ENCODE data around the gene EPN2. TPM values are rescaled to one million over a fixed set of nuclear protein-coding genes. Genes with fewer than 3 reads are reported as not detected.
A peak's percentile ranks its signal among the peaks of the same experiment; 100 is the strongest.

Gene EPN2
- total RNA-seq, 4 donors from 2014 or later, result 30.7 to 156 (median 45.1) TPM

DNA sequence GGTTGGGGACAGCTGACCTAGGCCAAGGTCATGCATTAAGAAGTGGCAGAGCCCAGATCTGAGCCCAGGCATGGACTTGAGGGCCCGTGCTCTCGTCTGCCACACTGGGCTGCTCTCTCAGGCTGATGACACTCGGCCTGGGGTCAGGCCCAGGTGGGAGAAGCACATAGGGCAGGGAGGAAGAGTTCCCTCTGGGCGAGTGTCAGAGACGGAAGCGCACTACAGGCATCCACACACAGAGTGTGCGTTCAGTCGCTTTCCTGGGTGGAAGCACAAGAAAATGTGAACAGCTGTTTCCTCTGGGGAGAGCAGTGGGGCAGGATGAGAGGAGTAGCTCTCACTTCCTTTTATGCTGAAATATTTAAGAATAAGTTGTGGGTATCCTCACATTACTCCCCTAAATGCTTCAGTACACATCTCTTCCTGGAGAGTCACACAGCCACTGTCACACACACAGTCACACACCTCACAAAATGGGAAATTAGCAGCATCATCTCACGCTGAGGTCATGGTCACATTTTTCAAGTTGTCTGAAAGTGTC, 65.7 kb downstream of the EPN2 start:
- TF ChIP-seq POLR2A (IDR thresholded peaks at IDR 0.05), result no peak
- Histone ChIP-seq H3K36me3 (peaks cover 0 to 15% of the 10 kb centered on the region in 2 donors), H3K9me3 (no peaks in the 10 kb centered on the region), H3K4me3 (no peak overlapping the region), H3K27me3 (no peaks in the 10 kb centered on the region), H3K4me1 (peaks cover 0 to 88% (median 5%) of the 10 kb centered on the region in 3 donors), H3K27ac (peak overlapping the region in 2 of 4 donors; percentile 33 to 46)
- peak; percentile 50 for ATAC-seq
- 30 to 74% methylated on average over 5 to 8 of the region's 9 CpGs for WGBS, 2 donors (ENCODE audit: low coverage in 1 of 2)

GRCh38 chr17:19303367-19303776, 66.2 kb downstream of the EPN2 start:
- Histone ChIP-seq H3K4me1 (peaks cover 0 to 83% (median 5%) of the 10 kb centered on the region in 3 donors), H3K27me3 (no peaks in the 10 kb centered on the region), H3K27ac (peak overlapping the region in 2 of 4 donors; percentile 33 to 46), H3K36me3 (peaks cover 0 to 15% of the 10 kb centered on the region in 2 donors), H3K4me3 (no peak overlapping the region), H3K9me3 (no peaks in the 10 kb centered on the region)
- no peak for ATAC-seq
- 50 to 81% methylated on average over 4 to 5 of the region's 9 CpGs for WGBS, 2 donors (ENCODE audit: low coverage in 1 of 2)
- TF ChIP-seq POLR2AphosphoS5 (IDR thresholded peaks at IDR 0.05), result no peak
- TF ChIP-seq POLR2A (IDR thresholded peaks at IDR 0.05), result no peak
- TF ChIP-seq CTCF (IDR thresholded peaks at IDR 0.05), result no peak
- no peak for TF ChIP-seq EP300 (IDR thresholded peaks at IDR 0.05)

DNA sequence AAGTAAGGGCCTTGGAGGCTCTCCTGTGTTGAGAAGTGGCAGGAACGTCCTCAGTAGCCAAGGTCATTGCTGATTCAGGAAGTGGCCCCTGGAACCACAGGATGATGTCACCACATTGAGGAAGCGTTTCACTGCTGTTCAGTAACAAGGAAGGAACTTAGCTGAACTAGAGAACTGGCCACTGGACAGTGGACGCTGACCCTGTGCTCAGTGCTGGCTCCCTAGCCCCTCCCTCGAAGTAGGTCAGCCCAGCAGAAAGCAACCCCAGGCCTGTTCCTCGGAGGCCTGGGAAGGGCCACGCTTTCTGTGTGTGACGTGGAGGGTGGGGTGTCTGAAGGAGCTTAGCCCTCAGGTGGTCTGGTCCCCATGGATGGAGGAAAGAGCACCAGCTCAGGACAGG, 67.0 kb downstream of the EPN2 start:
- peak; percentile 71 for ATAC-seq
- Histone ChIP-seq H3K36me3 (peaks cover 0 to 16% of the 10 kb centered on the region in 2 donors), H3K4me1 (peaks cover 0 to 74% (median 5%) of the 10 kb centered on the region in 3 donors), H3K9me3 (no peaks in the 10 kb centered on the region), H3K27me3 (no peaks in the 10 kb centered on the region), H3K4me3 (no peak overlapping the region), H3K27ac (peak overlapping the region in 2 of 4 donors; percentile 29 to 48)
- 71% methylated on average over 1 of the region's 7 CpGs; no CpG with 5 or more reads in 1 of the 2 donors for WGBS, 2 donors (ENCODE audit: low coverage in 1 of 2)
- TF ChIP-seq POLR2A (IDR thresholded peaks at IDR 0.05), result no peak
- peak; percentile 17 for TF ChIP-seq POLR2AphosphoS5 (IDR thresholded peaks at IDR 0.05)

DNA sequence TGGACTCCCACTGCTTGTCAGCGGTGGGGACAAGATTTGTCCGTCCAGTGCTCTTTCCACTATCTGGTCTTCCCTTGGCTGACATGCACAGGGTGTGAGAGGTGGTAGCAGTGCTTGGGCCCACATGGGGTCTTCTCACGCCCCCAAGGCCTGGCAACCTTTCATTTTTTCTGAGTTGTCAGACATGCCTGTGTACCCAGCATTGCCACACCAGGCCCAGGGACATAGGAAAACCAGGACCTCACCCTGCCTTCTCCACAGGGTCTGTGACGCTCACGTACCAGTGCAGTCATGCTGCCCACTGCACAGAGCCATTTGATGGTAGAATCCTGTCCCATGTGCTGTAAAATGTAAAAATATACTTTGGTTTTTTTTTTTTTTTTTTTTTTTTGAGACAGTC, 67.6 kb downstream of the EPN2 start:
- H3K27me3 ChIP-seq, result no peaks in the 10 kb centered on the region
- no peak overlapping the region for H3K4me3 ChIP-seq
- H3K27ac ChIP-seq, result peak overlapping the region in 2 of 4 donors; percentile 29 to 48
- H3K9me3 ChIP-seq, result no peaks in the 10 kb centered on the region
- ATAC-seq, result no peak
- TF ChIP-seq POLR2AphosphoS5 (IDR thresholded peaks at IDR 0.05), result no peak
- TF ChIP-seq POLR2A (IDR thresholded peaks at IDR 0.05), result no peak
- TF ChIP-seq EP300 (IDR thresholded peaks at IDR 0.05), result no peak
- TF ChIP-seq CTCF (IDR thresholded peaks at IDR 0.05), result no peak
- H3K36me3 ChIP-seq, result peaks cover 0 to 21% of the 10 kb centered on the region in 2 donors
- peaks cover 0 to 69% (median 5%) of the 10 kb centered on the region in 3 donors for H3K4me1 ChIP-seq
- 90 to 100% methylated on average over 2 of the region's 5 CpGs for WGBS, 2 donors (ENCODE audit: low coverage in 1 of 2)

GRCh38 chr17:19305256-19305655, 68.1 kb downstream of the EPN2 start:
- H3K27me3 ChIP-seq, result no peaks in the 10 kb centered on the region
- H3K36me3 ChIP-seq, result peaks cover 0 to 26% of the 10 kb centered on the region in 2 donors
- TF ChIP-seq POLR2A (IDR thresholded peaks at IDR 0.05), result no peak
- ATAC-seq, result no peak
- H3K27ac ChIP-seq, result no peak overlapping the region
- H3K9me3 ChIP-seq, result no peaks in the 10 kb centered on the region
- 86 to 94% methylated on average over 4 to 5 of the region's 5 CpGs for WGBS, 2 donors (ENCODE audit: low coverage in 1 of 2)
- no peak overlapping the region for H3K4me3 ChIP-seq
- peaks cover 0 to 64% (median 5%) of the 10 kb centered on the region in 3 donors for H3K4me1 ChIP-seq

GRCh38 chr17:19305761-19306159, 68.6 kb downstream of the EPN2 start:
- TF ChIP-seq CTCF (IDR thresholded peaks at IDR 0.05) (no peak), EP300 (IDR thresholded peaks at IDR 0.05) (no peak), POLR2AphosphoS5 (IDR thresholded peaks at IDR 0.05) (no peak), POLR2A (IDR thresholded peaks at IDR 0.05) (no peak)
- 38% methylated on average over 1 of the region's 5 CpGs; no CpG with 5 or more reads in 1 of the 2 donors for WGBS, 2 donors (ENCODE audit: low coverage in 1 of 2)
- Histone ChIP-seq H3K9me3 (no peaks in the 10 kb centered on the region), H3K36me3 (peaks cover 0 to 29% of the 10 kb centered on the region in 2 donors), H3K27ac (no peak overlapping the region), H3K27me3 (no peaks in the 10 kb centered on the region), H3K4me3 (no peak overlapping the region), H3K4me1 (peaks cover 0 to 61% (median 5%) of the 10 kb centered on the region in 3 donors)
- ATAC-seq, result no peak
